Stimulated activated naive B cell treated with anti-CD40 and anti-IgM and Interleukin-4, amounts not matched to agents 10 μg/mL and 1 μg/mL and 100 μg/mL, for 72 hours (primary cell): Measurements from ENCODE around the gene DVL2.

ENCODE experiments used
- ATAC-seq, 2 donors: fragments of 150-1000 bp; cut with Tn5 transposase; replicated peaks; 2 replicates each; pipeline ENCODE4 v1.10.0; 2021; ENCODE audit warnings: moderate library complexity in 1 of 2
- DNase-seq: peaks from one replicate; pipeline ENCODE4 v3.0.0; 2021
- H3K27ac Mint-ChIP-seq: one replicate; pipeline ENCODE4 v1.8.0; 2022; ENCODE audit warnings: mild to moderate bottlenecking, mixed read lengths
- H3K27me3 Mint-ChIP-seq, 2 donors: one replicate each; pipeline ENCODE4 v1.8.0; 2022; ENCODE audit warnings: mixed read lengths in 2 of 2
- H3K36me3 Mint-ChIP-seq, 2 donors: one replicate each; pipeline ENCODE4 v1.8.0; 2022; ENCODE audit warnings: mixed read lengths in 2 of 2, mild to moderate bottlenecking in 1 of 2
- H3K4me1 Mint-ChIP-seq, 2 donors: one replicate each; pipeline ENCODE4 v1.8.0; 2022; ENCODE audit warnings: mixed read lengths in 2 of 2, mild to moderate bottlenecking in 1 of 2
- H3K4me3 Mint-ChIP-seq, 2 donors: one replicate each; pipeline ENCODE4 v1.8.0; 2022; ENCODE audit warnings: mild to moderate bottlenecking in 2 of 2, mixed read lengths in 2 of 2, moderate library complexity in 1 of 2
- H3K9me3 Mint-ChIP-seq, 2 donors: one replicate each; pipeline ENCODE4 v1.8.0; 2022; ENCODE audit warnings: mixed read lengths in 2 of 2, mild to moderate bottlenecking in 1 of 2

The DVL2 gene

GRCh38 chr17:7237266-7237760, 3.0 kb upstream of the DVL2 start:
- no peaks in the 10 kb centered on the region for H3K9me3 Mint-ChIP-seq
- no peak for DNase-seq
- no peaks in the 10 kb centered on the region for H3K27me3 Mint-ChIP-seq
- peaks cover 56 to 78% of the 10 kb centered on the region in 2 donors for H3K4me1 Mint-ChIP-seq
- H3K4me3 Mint-ChIP-seq: peak overlapping the region; percentile 95
- peak overlapping the region; percentile 94 for H3K27ac Mint-ChIP-seq
- peaks cover 48 to 66% of the 10 kb centered on the region in 2 donors for H3K36me3 Mint-ChIP-seq
- no peak for ATAC-seq

- peak overlapping the region; percentile 39 to 95 for H3K4me3 Mint-ChIP-seq
- no peaks in the 10 kb centered on the region for H3K9me3 Mint-ChIP-seq
- peaks cover 57 to 78% of the 10 kb centered on the region in 2 donors for H3K4me1 Mint-ChIP-seq
- no peaks in the 10 kb centered on the region for H3K27me3 Mint-ChIP-seq
- H3K27ac Mint-ChIP-seq: peak overlapping the region; percentile 60
- ATAC-seq (no peak), DNase-seq (no peak)
- H3K36me3 Mint-ChIP-seq: peaks cover 48 to 66% of the 10 kb centered on the region in 2 donors
Measured at GRCh38 chr17:7236808-7237207, 2.5 kb upstream of the DVL2 start.

GRCh38 chr17:7235693-7236665, 1.7 kb upstream of the DVL2 start:
- no peak for DNase-seq
- H3K27me3 Mint-ChIP-seq: no peaks in the 10 kb centered on the region
- H3K27ac Mint-ChIP-seq: peak overlapping the region; percentile 96
- ATAC-seq: no peak
- H3K4me1 Mint-ChIP-seq: peaks cover 50 to 72% of the 10 kb centered on the region in 2 donors
- no peaks in the 10 kb centered on the region for H3K9me3 Mint-ChIP-seq
- H3K36me3 Mint-ChIP-seq: peaks cover 45 to 60% of the 10 kb centered on the region in 2 donors
- H3K4me3 Mint-ChIP-seq: peak overlapping the region; percentile 97 to 98

- H3K9me3 Mint-ChIP-seq: no peaks in the 10 kb centered on the region
- ATAC-seq (peak; percentile 17 to 21), DNase-seq (no peak)
- H3K4me3 Mint-ChIP-seq: peak overlapping the region; percentile 97 to 98
- H3K27ac Mint-ChIP-seq: peak overlapping the region; percentile 96
- peaks cover 43 to 57% of the 10 kb centered on the region in 2 donors for H3K4me1 Mint-ChIP-seq
- H3K27me3 Mint-ChIP-seq: no peaks in the 10 kb centered on the region
- H3K36me3 Mint-ChIP-seq: peaks cover 60 to 71% of the 10 kb centered on the region in 2 donors
Measured at GRCh38 chr17:7233701-7234082, 625 bp downstream of the DVL2 start.

- Mint-ChIP-seq H3K4me3 (peak overlapping the region; percentile 37 to 98), H3K27me3 (no peaks in the 10 kb centered on the region), H3K9me3 (no peaks in the 10 kb centered on the region), H3K36me3 (peaks cover 68 to 75% of the 10 kb centered on the region in 2 donors), H3K27ac (peak overlapping the region; percentile 9), H3K4me1 (peaks cover 45 to 62% of the 10 kb centered on the region in 2 donors)
- ATAC-seq (no peak), DNase-seq (no peak)
Measured at GRCh38 chr17:7232114-7232513, 2.2 kb downstream of the DVL2 start.

- Mint-ChIP-seq H3K36me3 (peaks cover 54 to 66% of the 10 kb centered on the region in 2 donors), H3K27me3 (no peaks in the 10 kb centered on the region), H3K4me1 (peaks cover 25 to 36% of the 10 kb centered on the region in 2 donors), H3K27ac (no peak overlapping the region), H3K4me3 (no peak overlapping the region), H3K9me3 (no peaks in the 10 kb centered on the region)
- ATAC-seq: no peak
- DNase-seq: no peak
Measured at GRCh38 chr17:7229504-7229903, 4.8 kb downstream of the DVL2 start.

- Mint-ChIP-seq H3K4me3 (no peak overlapping the region), H3K27me3 (no peaks in the 10 kb centered on the region), H3K36me3 (peaks cover 55 to 65% of the 10 kb centered on the region in 2 donors), H3K27ac (no peak overlapping the region), H3K9me3 (no peaks in the 10 kb centered on the region), H3K4me1 (peaks cover 25 to 34% of the 10 kb centered on the region in 2 donors)
- ATAC-seq (no peak), DNase-seq (no peak)
Measured at GRCh38 chr17:7228920-7229319, 5.4 kb downstream of the DVL2 start.

GRCh38 chr17:7226721-7227710, 7.3 kb downstream of the DVL2 start:
- ATAC-seq: no peak
- H3K36me3 Mint-ChIP-seq: peaks cover 55 to 72% of the 10 kb centered on the region in 2 donors
- no peak overlapping the region for H3K27ac Mint-ChIP-seq
- no peaks in the 10 kb centered on the region for H3K9me3 Mint-ChIP-seq
- H3K4me1 Mint-ChIP-seq: peaks cover 15 to 21% of the 10 kb centered on the region in 2 donors
- no peak overlapping the region for H3K4me3 Mint-ChIP-seq
- no peak for DNase-seq
- no peaks in the 10 kb centered on the region for H3K27me3 Mint-ChIP-seq

- DNase-seq (no peak), ATAC-seq (no peak)
- Mint-ChIP-seq H3K9me3 (no peaks in the 10 kb centered on the region), H3K4me3 (no peak overlapping the region), H3K27me3 (no peaks in the 10 kb centered on the region), H3K4me1 (peaks cover 20 to 28% of the 10 kb centered on the region in 2 donors), H3K27ac (peak overlapping the region; percentile 25), H3K36me3 (peaks cover 59 to 78% of the 10 kb centered on the region in 2 donors)
Measured at GRCh38 chr17:7225711-7226331, 8.5 kb downstream of the DVL2 start.

- Mint-ChIP-seq H3K9me3 (no peaks in the 10 kb centered on the region), H3K27me3 (no peaks in the 10 kb centered on the region), H3K36me3 (peaks cover 54 to 75% of the 10 kb centered on the region in 2 donors), H3K4me3 (no peak overlapping the region), H3K27ac (peak overlapping the region; percentile 14), H3K4me1 (peaks cover 24 to 37% of the 10 kb centered on the region in 2 donors)
- no peak for DNase-seq
- no peak for ATAC-seq
Measured at GRCh38 chr17:7224661-7225111, 9.6 kb downstream of the DVL2 start.

GRCh38 chr17:7224110-7224509, 10.2 kb downstream of the DVL2 start:
- no peaks in the 10 kb centered on the region for H3K9me3 Mint-ChIP-seq
- H3K36me3 Mint-ChIP-seq: peaks cover 49 to 70% of the 10 kb centered on the region in 2 donors
- no peak overlapping the region for H3K4me3 Mint-ChIP-seq
- DNase-seq (no peak), ATAC-seq (no peak)
- peak overlapping the region; percentile 68 for H3K27ac Mint-ChIP-seq
- peaks cover 27 to 42% of the 10 kb centered on the region in 2 donors for H3K4me1 Mint-ChIP-seq
- no peaks in the 10 kb centered on the region for H3K27me3 Mint-ChIP-seq

- ATAC-seq: no peak
- H3K9me3 Mint-ChIP-seq: no peaks in the 10 kb centered on the region
- peaks cover 43 to 63% of the 10 kb centered on the region in 2 donors for H3K36me3 Mint-ChIP-seq
- no peak overlapping the region for H3K4me3 Mint-ChIP-seq
- no peak for DNase-seq
- H3K27ac Mint-ChIP-seq: peak overlapping the region; percentile 68
- peaks cover 34 to 45% of the 10 kb centered on the region in 2 donors for H3K4me1 Mint-ChIP-seq
- no peaks in the 10 kb centered on the region for H3K27me3 Mint-ChIP-seq
Measured at GRCh38 chr17:7223375-7223774, 10.9 kb downstream of the DVL2 start.

- Mint-ChIP-seq H3K4me3 (no peak overlapping the region), H3K27me3 (no peaks in the 10 kb centered on the region), H3K36me3 (peaks cover 38 to 59% of the 10 kb centered on the region in 2 donors), H3K27ac (no peak overlapping the region), H3K4me1 (peaks cover 35 to 45% of the 10 kb centered on the region in 2 donors), H3K9me3 (no peaks in the 10 kb centered on the region)
- DNase-seq: no peak
- no peak for ATAC-seq
Measured at GRCh38 chr17:7222972-7223292, 11.4 kb downstream of the DVL2 start.
